Fibroblast of lung (primary cell): ENCODE data around the gene POU2F2.

Experiments
- EZH2 ChIP-seq: IDR thresholded peaks from 2 replicates; pipeline ENCODE4 v1.5.1; 2012; ENCODE audit warnings: low read length, control low read depth, mild to moderate bottlenecking; ENCODE audit errors: missing control alignments
- TF ChIP-seq, protein P1 (sequence below), 2 donors: IDR thresholded peaks in 1 of 2; conservative IDR thresholded peaks in 1 of 2; 1 replicate in 1 of 2; 2 replicates in 1 of 2; pipeline ENCODE4 v1.5.1; 2011 to 2012; ENCODE audit warnings: low read length in 2 of 2, control low read depth in 1 of 2, inconsistent platforms in 1 of 2, low read depth in 1 of 2, mild to moderate bottlenecking in 1 of 2

- TF ChIP-seq, protein P1, sequence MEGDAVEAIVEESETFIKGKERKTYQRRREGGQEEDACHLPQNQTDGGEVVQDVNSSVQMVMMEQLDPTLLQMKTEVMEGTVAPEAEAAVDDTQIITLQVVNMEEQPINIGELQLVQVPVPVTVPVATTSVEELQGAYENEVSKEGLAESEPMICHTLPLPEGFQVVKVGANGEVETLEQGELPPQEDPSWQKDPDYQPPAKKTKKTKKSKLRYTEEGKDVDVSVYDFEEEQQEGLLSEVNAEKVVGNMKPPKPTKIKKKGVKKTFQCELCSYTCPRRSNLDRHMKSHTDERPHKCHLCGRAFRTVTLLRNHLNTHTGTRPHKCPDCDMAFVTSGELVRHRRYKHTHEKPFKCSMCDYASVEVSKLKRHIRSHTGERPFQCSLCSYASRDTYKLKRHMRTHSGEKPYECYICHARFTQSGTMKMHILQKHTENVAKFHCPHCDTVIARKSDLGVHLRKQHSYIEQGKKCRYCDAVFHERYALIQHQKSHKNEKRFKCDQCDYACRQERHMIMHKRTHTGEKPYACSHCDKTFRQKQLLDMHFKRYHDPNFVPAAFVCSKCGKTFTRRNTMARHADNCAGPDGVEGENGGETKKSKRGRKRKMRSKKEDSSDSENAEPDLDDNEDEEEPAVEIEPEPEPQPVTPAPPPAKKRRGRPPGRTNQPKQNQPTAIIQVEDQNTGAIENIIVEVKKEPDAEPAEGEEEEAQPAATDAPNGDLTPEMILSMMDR (conservative IDR thresholded peaks at IDR 0.05 in 1 of 2, IDR thresholded peaks at IDR 0.05 in 1 of 2; ENCODE audit: low read depth in 1 of 2, low read length in 2 of 2) = no peak
- no peak for TF ChIP-seq EZH2
Observed at GRCh38 chr19:42093505-42093904, 38.7 kb downstream of the POU2F2 start.
